Type B pancreatic cell (in vitro differentiated cells): ENCODE measurements around the gene BACH2. TPM values are rescaled to one million over a fixed set of nuclear protein-coding genes. Genes with fewer than 3 reads are reported as not detected.
A peak's percentile ranks its signal among the peaks of the same experiment; 100 is the strongest.

Source experiments
- DNase-seq: peaks from one replicate; pipeline ENCODE4 v3.0.0; 2021; ENCODE audit warnings: mixed read lengths; ENCODE audit not compliant: unreplicated experiment; ENCODE audit errors: extremely low spot score
- H3K27ac Mint-ChIP-seq: 2 replicates; pipeline ENCODE4 v1.8.0; 2021; ENCODE audit warnings: mild to moderate bottlenecking, mixed read lengths
- H3K27me3 Mint-ChIP-seq: 2 replicates; pipeline ENCODE4 v1.8.0; 2021; ENCODE audit warnings: mixed read lengths
- H3K36me3 Mint-ChIP-seq: 2 replicates; pipeline ENCODE4 v1.8.0; 2021; ENCODE audit warnings: mixed read lengths
- H3K4me1 Mint-ChIP-seq: one replicate; pipeline ENCODE4 v1.8.0; 2021; ENCODE audit warnings: mixed read lengths; ENCODE audit not compliant: unreplicated experiment
- H3K4me3 Mint-ChIP-seq: 2 replicates; pipeline ENCODE4 v1.8.0; 2021; ENCODE audit warnings: mild to moderate bottlenecking, mixed read lengths
- H3K9me3 Mint-ChIP-seq: 2 replicates; pipeline ENCODE4 v1.8.0; 2021; ENCODE audit warnings: mixed read lengths
- CTCF ChIP-seq: fragments of 200-600 bp; sonication (generic); conservative IDR thresholded peaks from 2 replicates; pipeline ENCODE4 v1.5.0; 2021; ENCODE audit warnings: antibody characterized with exemption, mild to moderate bottlenecking
- total RNA-seq: library from RNA; stranded (reverse); gene quantifications from 2 replicates; pipeline ENCODE4 v1.2.1, GENCODE V29; 2021; ENCODE audit warnings: low replicate concordance

The BACH2 gene
- total RNA-seq, 1 donor from 2014 or later = 33.5 TPM

- peaks cover under 1% of the 10 kb centered on the region for H3K36me3 Mint-ChIP-seq
- H3K4me1 Mint-ChIP-seq = peaks cover 11% of the 10 kb centered on the region
- TF ChIP-seq CTCF = peak; percentile 20
- no peak overlapping the region for H3K27ac Mint-ChIP-seq
- H3K27me3 Mint-ChIP-seq = no peaks in the 10 kb centered on the region
- DNase-seq = no peak
- H3K4me3 Mint-ChIP-seq = no peak overlapping the region
- peaks cover 5% of the 10 kb centered on the region for H3K9me3 Mint-ChIP-seq
Measured at GRCh38 chr6:90098001-90098531, 198.6 kb downstream of the BACH2 start.

- no peak for DNase-seq
- no peaks in the 10 kb centered on the region for H3K27me3 Mint-ChIP-seq
- H3K36me3 Mint-ChIP-seq = no peaks in the 10 kb centered on the region
- H3K9me3 Mint-ChIP-seq = peaks cover 5% of the 10 kb centered on the region
- H3K27ac Mint-ChIP-seq = no peak overlapping the region
- no peak overlapping the region for H3K4me3 Mint-ChIP-seq
- no peak for TF ChIP-seq CTCF
- peaks cover 10% of the 10 kb centered on the region for H3K4me1 Mint-ChIP-seq
Measured at GRCh38 chr6:90097356-90097755, 199.3 kb downstream of the BACH2 start.

- Mint-ChIP-seq H3K4me1 (peaks cover 10% of the 10 kb centered on the region), H3K27ac (no peak overlapping the region)
Measured at GRCh38 chr6:90096818-90097217, 199.8 kb downstream of the BACH2 start.

GRCh38 chr6:90095788-90096187 is 200.9 kb downstream of the BACH2 start:
- H3K4me3 Mint-ChIP-seq = no peak overlapping the region
- no peaks in the 10 kb centered on the region for H3K27me3 Mint-ChIP-seq
- H3K4me1 Mint-ChIP-seq = peaks cover 10% of the 10 kb centered on the region
- DNase-seq = no peak
- no peak for TF ChIP-seq CTCF
- no peaks in the 10 kb centered on the region for H3K9me3 Mint-ChIP-seq
- H3K27ac Mint-ChIP-seq = no peak overlapping the region
- no peaks in the 10 kb centered on the region for H3K36me3 Mint-ChIP-seq

More at GRCh38 chr6:90096818-90097217, 199.8 kb downstream of the BACH2 start:
- no peak for TF ChIP-seq CTCF
- DNase-seq = no peak
- peaks cover 5% of the 10 kb centered on the region for H3K9me3 Mint-ChIP-seq
- no peak overlapping the region for H3K4me3 Mint-ChIP-seq
- H3K36me3 Mint-ChIP-seq = no peaks in the 10 kb centered on the region
- no peaks in the 10 kb centered on the region for H3K27me3 Mint-ChIP-seq

- no peak for TF ChIP-seq CTCF
- no peaks in the 10 kb centered on the region for H3K27me3 Mint-ChIP-seq
- no peaks in the 10 kb centered on the region for H3K36me3 Mint-ChIP-seq
- peaks cover 10% of the 10 kb centered on the region for H3K4me1 Mint-ChIP-seq
- DNase-seq = no peak
- H3K27ac Mint-ChIP-seq = no peak overlapping the region
- no peak overlapping the region for H3K4me3 Mint-ChIP-seq
- no peaks in the 10 kb centered on the region for H3K9me3 Mint-ChIP-seq
Measured at GRCh38 chr6:90095145-90095544, 201.5 kb downstream of the BACH2 start.
